Activated naive CD8-positive, alpha-beta T cell treated with anti-CD3 and anti-CD28 coated beads, Interleukin-2, amount 50 U/mL, for 24 hours (primary cell): ENCODE data around the gene CFAP73.

Source experiments
- ATAC-seq: fragments of 150-1000 bp; cut with Tn5 transposase; one replicate; pipeline ENCODE4 v1.10.0; 2021
- DNase-seq: peaks from one replicate; pipeline ENCODE4 v3.0.0; 2021
- H3K27ac Mint-ChIP-seq: one replicate; pipeline ENCODE4 v1.8.0; 2021; ENCODE audit warnings: mild to moderate bottlenecking, mixed read lengths
- H3K27me3 Mint-ChIP-seq: one replicate; pipeline ENCODE4 v1.8.0; 2021; ENCODE audit warnings: mixed read lengths
- H3K36me3 Mint-ChIP-seq: one replicate; pipeline ENCODE4 v1.8.0; 2021; ENCODE audit warnings: low read depth, mixed read lengths
- H3K4me1 Mint-ChIP-seq: one replicate; pipeline ENCODE4 v1.8.0; 2021; ENCODE audit warnings: mixed read lengths
- H3K4me3 Mint-ChIP-seq: one replicate; pipeline ENCODE4 v1.8.0; 2021; ENCODE audit warnings: mild to moderate bottlenecking, moderate library complexity, mixed read lengths
- H3K9me3 Mint-ChIP-seq: one replicate; pipeline ENCODE4 v1.8.0; 2021; ENCODE audit warnings: mixed read lengths

Gene CFAP73

GRCh38 chr12:113143959-113144358 lies 5.6 kb upstream of the CFAP73 start:
- Mint-ChIP-seq H3K27me3 (no peaks in the 10 kb centered on the region), H3K36me3 (no peaks in the 10 kb centered on the region), H3K9me3 (no peaks in the 10 kb centered on the region), H3K4me3 (no peak overlapping the region), H3K4me1 (peaks cover 15% of the 10 kb centered on the region), H3K27ac (no peak overlapping the region)
- no peak for ATAC-seq
- no peak for DNase-seq

- no peak overlapping the region for H3K4me3 Mint-ChIP-seq
These were observed 4.7 kb upstream of the CFAP73 start for GRCh38 chr12:113144806-113145205.

GRCh38 chr12:113145720-113146551 lies 3.6 kb upstream of the CFAP73 start:
- H3K27ac Mint-ChIP-seq, result no peak overlapping the region
- H3K36me3 Mint-ChIP-seq, result no peaks in the 10 kb centered on the region
- no peak for DNase-seq
- ATAC-seq, result no peak
- H3K27me3 Mint-ChIP-seq, result peaks cover 4% of the 10 kb centered on the region
- H3K4me1 Mint-ChIP-seq, result peaks cover 13% of the 10 kb centered on the region
- no peaks in the 10 kb centered on the region for H3K9me3 Mint-ChIP-seq
- no peak overlapping the region for H3K4me3 Mint-ChIP-seq

More at GRCh38 chr12:113144806-113145205, 4.7 kb upstream of the CFAP73 start:
- ATAC-seq (no peak), DNase-seq (no peak)
- H3K9me3 Mint-ChIP-seq, result no peaks in the 10 kb centered on the region
- no peaks in the 10 kb centered on the region for H3K27me3 Mint-ChIP-seq
- no peaks in the 10 kb centered on the region for H3K36me3 Mint-ChIP-seq
- H3K27ac Mint-ChIP-seq, result no peak overlapping the region
- peaks cover 15% of the 10 kb centered on the region for H3K4me1 Mint-ChIP-seq

GRCh38 chr12:113146999-113147398 lies 2.5 kb upstream of the CFAP73 start:
- H3K4me3 Mint-ChIP-seq, result no peak overlapping the region
- peaks cover 6% of the 10 kb centered on the region for H3K27me3 Mint-ChIP-seq
- no peak overlapping the region for H3K27ac Mint-ChIP-seq
- H3K9me3 Mint-ChIP-seq, result no peaks in the 10 kb centered on the region
- DNase-seq (no peak), ATAC-seq (no peak)
- H3K36me3 Mint-ChIP-seq, result no peaks in the 10 kb centered on the region
- peaks cover 8% of the 10 kb centered on the region for H3K4me1 Mint-ChIP-seq

- Mint-ChIP-seq H3K4me1 (peaks cover 18% of the 10 kb centered on the region), H3K27me3 (peaks cover 27% of the 10 kb centered on the region), H3K4me3 (no peak overlapping the region), H3K27ac (no peak overlapping the region), H3K9me3 (no peaks in the 10 kb centered on the region), H3K36me3 (peaks cover under 1% of the 10 kb centered on the region)
- no peak for ATAC-seq
- DNase-seq, result no peak
These were observed 2.1 kb downstream of the CFAP73 start for GRCh38 chr12:113151655-113152054.

GRCh38 chr12:113152196-113152834 lies 2.8 kb downstream of the CFAP73 start:
- Mint-ChIP-seq H3K27ac (no peak overlapping the region), H3K9me3 (no peaks in the 10 kb centered on the region), H3K36me3 (peaks cover 2% of the 10 kb centered on the region), H3K4me3 (peak overlapping the region; percentile 72), H3K27me3 (peaks cover 27% of the 10 kb centered on the region), H3K4me1 (peaks cover 25% of the 10 kb centered on the region)
- ATAC-seq, result no peak
- DNase-seq, result no peak

GRCh38 chr12:113152835-113153814 lies 3.6 kb downstream of the CFAP73 start:
- Mint-ChIP-seq H3K9me3 (no peaks in the 10 kb centered on the region), H3K27me3 (peaks cover 27% of the 10 kb centered on the region), H3K36me3 (peaks cover 2% of the 10 kb centered on the region), H3K4me3 (peak overlapping the region; percentile 72), H3K4me1 (peaks cover 30% of the 10 kb centered on the region), H3K27ac (no peak overlapping the region)
- DNase-seq, result peak; percentile 65
- peak; percentile 85 for ATAC-seq

GRCh38 chr12:113154351-113154973 lies 4.9 kb downstream of the CFAP73 start:
- peaks cover 7% of the 10 kb centered on the region for H3K36me3 Mint-ChIP-seq
- no peaks in the 10 kb centered on the region for H3K9me3 Mint-ChIP-seq
- DNase-seq (peak; percentile 16), ATAC-seq (no peak)
- no peak overlapping the region for H3K27ac Mint-ChIP-seq
- H3K27me3 Mint-ChIP-seq, result peaks cover 27% of the 10 kb centered on the region
- H3K4me1 Mint-ChIP-seq, result peaks cover 30% of the 10 kb centered on the region
- peak overlapping the region; percentile 32 for H3K4me3 Mint-ChIP-seq

- ATAC-seq (no peak), DNase-seq (no peak)
- H3K4me3 Mint-ChIP-seq, result no peak overlapping the region
- H3K27me3 Mint-ChIP-seq, result peaks cover 27% of the 10 kb centered on the region
- peaks cover 12% of the 10 kb centered on the region for H3K36me3 Mint-ChIP-seq
- H3K27ac Mint-ChIP-seq, result no peak overlapping the region
- peaks cover 30% of the 10 kb centered on the region for H3K4me1 Mint-ChIP-seq
- no peaks in the 10 kb centered on the region for H3K9me3 Mint-ChIP-seq
These were observed 5.5 kb downstream of the CFAP73 start for GRCh38 chr12:113155060-113155459.

GRCh38 chr12:113155646-113156045 lies 6.1 kb downstream of the CFAP73 start:
- Mint-ChIP-seq H3K27ac (no peak overlapping the region), H3K36me3 (peaks cover 16% of the 10 kb centered on the region), H3K9me3 (no peaks in the 10 kb centered on the region), H3K4me3 (no peak overlapping the region), H3K4me1 (peaks cover 30% of the 10 kb centered on the region), H3K27me3 (peaks cover 24% of the 10 kb centered on the region)
- DNase-seq (no peak), ATAC-seq (no peak)

- no peak for ATAC-seq
- Mint-ChIP-seq H3K27me3 (peaks cover 17% of the 10 kb centered on the region), H3K36me3 (peaks cover 25% of the 10 kb centered on the region), H3K4me3 (no peak overlapping the region), H3K9me3 (no peaks in the 10 kb centered on the region), H3K27ac (peak overlapping the region; percentile 7), H3K4me1 (peaks cover 26% of the 10 kb centered on the region)
- DNase-seq, result no peak
These were observed 7.8 kb downstream of the CFAP73 start for GRCh38 chr12:113157218-113157859.

GRCh38 chr12:113158439-113159203 lies 9.1 kb downstream of the CFAP73 start:
- peaks cover 18% of the 10 kb centered on the region for H3K4me1 Mint-ChIP-seq
- peaks cover 12% of the 10 kb centered on the region for H3K27me3 Mint-ChIP-seq
- no peak for ATAC-seq
- H3K4me3 Mint-ChIP-seq, result no peak overlapping the region
- no peaks in the 10 kb centered on the region for H3K9me3 Mint-ChIP-seq
- H3K27ac Mint-ChIP-seq, result no peak overlapping the region
- no peak for DNase-seq
- H3K36me3 Mint-ChIP-seq, result peaks cover 25% of the 10 kb centered on the region

GRCh38 chr12:113159937-113160336 lies 10.4 kb downstream of the CFAP73 start:
- Mint-ChIP-seq H3K4me1 (peaks cover 12% of the 10 kb centered on the region), H3K27me3 (peaks cover 6% of the 10 kb centered on the region), H3K4me3 (no peak overlapping the region), H3K36me3 (peaks cover 27% of the 10 kb centered on the region), H3K27ac (no peak overlapping the region), H3K9me3 (no peaks in the 10 kb centered on the region)
- DNase-seq (no peak), ATAC-seq (no peak)
